Peyer's patch (tissue), 4 donors: ENCODE results near the gene PPM1E. TPM values are rescaled to one million over a fixed set of nuclear protein-coding genes. Genes with fewer than 3 reads are reported as not detected.

Experiments
- DNase-seq, 3 donors: peaks; one replicate each; pipeline ENCODE4 v3.0.0-alpha.2; 2017 to 2019
- H3K27ac ChIP-seq, 4 donors: fragments of 200-600 bp; sonication (generic); one replicate each; pipeline ENCODE4 v1.5.1; 2016 to 2019
- H3K27me3 ChIP-seq, 2 donors: fragments of 200-600 bp; sonication (generic); one replicate each; pipeline ENCODE4 v1.5.1; 2019
- H3K36me3 ChIP-seq, 3 donors: fragments of 200-600 bp; sonication (generic); one replicate each; pipeline ENCODE4 v1.5.1; 2016 to 2019
- H3K4me1 ChIP-seq, 4 donors: fragments of 200-600 bp; sonication (generic); one replicate each; pipeline ENCODE4 v1.5.1; 2016 to 2019
- H3K4me3 ChIP-seq, 4 donors: fragments of 200-600 bp; sonication (generic); 1 replicate in 3 of 4; 2 replicates in 1 of 4; pipeline ENCODE4 v1.5.1; 2016 to 2019; ENCODE audit warnings: mild to moderate bottlenecking in 1 of 4
- H3K9me3 ChIP-seq, 4 donors: fragments of 200-600 bp; sonication (generic); one replicate each; pipeline ENCODE4 v1.5.1; 2016 to 2019; ENCODE audit warnings: mild to moderate bottlenecking in 1 of 4
- CTCF ChIP-seq, 6 experiments: fragments of 450-650 bp in 4 of 6; fragments of 200-600 bp in 2 of 6; sonication (generic) in 1 of 6; IDR thresholded peaks; one replicate each; pipeline ENCODE4 v1.5.1; 2017 to 2019; ENCODE audit warnings: antibody characterized with exemption in 6 of 6, mild to moderate bottlenecking in 3 of 6, moderate library complexity in 1 of 6
- POLR2A ChIP-seq, 2 donors: fragments of 450-650 bp; IDR thresholded peaks; one replicate each; pipeline ENCODE4 v1.5.1; 2017; ENCODE audit warnings: antibody characterized with exemption in 2 of 2, mild to moderate bottlenecking in 2 of 2, moderate library complexity in 2 of 2
- total RNA-seq, 4 donors: library from RNA; depleted of rRNA; stranded (reverse); fragments of >200 nt; gene quantifications; one replicate each; pipeline ENCODE4 v1.1.0, GENCODE V29; 2016

The PPM1E gene
- total RNA-seq, 4 donors from 2014 or later: 0.13 to 0.18 TPM; not detected in 2

GRCh38 chr17:59008737-59009136, 253.1 kb downstream of the PPM1E start:
- TF ChIP-seq POLR2A (IDR thresholded peaks at IDR 0.05) (no peak), CTCF (IDR thresholded peaks at IDR 0.05) (no peak)
- no peak overlapping the region for H3K27ac ChIP-seq
- peaks cover 0 to 20% (median 0%) of the 10 kb centered on the region in 3 donors for H3K36me3 ChIP-seq
- no peaks in the 10 kb centered on the region for H3K27me3 ChIP-seq
- no peaks in the 10 kb centered on the region for H3K9me3 ChIP-seq
- no peak overlapping the region for H3K4me3 ChIP-seq
- H3K4me1 ChIP-seq: no peaks in the 10 kb centered on the region
- DNase-seq: no peak

GRCh38 chr17:59010026-59010425, 254.4 kb downstream of the PPM1E start:
- TF ChIP-seq POLR2A (IDR thresholded peaks at IDR 0.05): no peak
- TF ChIP-seq CTCF (IDR thresholded peaks at IDR 0.05): no peak
- DNase-seq: no peak

GRCh38 chr17:59011975-59012374, 256.3 kb downstream of the PPM1E start:
- DNase-seq: no peak
- Histone ChIP-seq H3K9me3 (no peaks in the 10 kb centered on the region), H3K4me1 (no peaks in the 10 kb centered on the region), H3K36me3 (peaks cover 0 to 29% (median 0%) of the 10 kb centered on the region in 3 donors), H3K27ac (no peak overlapping the region), H3K4me3 (no peak overlapping the region), H3K27me3 (no peaks in the 10 kb centered on the region)
- TF ChIP-seq CTCF (IDR thresholded peaks at IDR 0.05) (no peak), POLR2A (IDR thresholded peaks at IDR 0.05) (no peak)

More at GRCh38 chr17:59010026-59010425, 254.4 kb downstream of the PPM1E start:
- H3K27ac ChIP-seq: no peak overlapping the region
- no peaks in the 10 kb centered on the region for H3K27me3 ChIP-seq
- no peak overlapping the region for H3K4me3 ChIP-seq
- H3K9me3 ChIP-seq: no peaks in the 10 kb centered on the region
- H3K4me1 ChIP-seq: no peaks in the 10 kb centered on the region
- peaks cover 0 to 23% (median 0%) of the 10 kb centered on the region in 3 donors for H3K36me3 ChIP-seq

- Histone ChIP-seq H3K4me3 (no peak overlapping the region), H3K9me3 (no peaks in the 10 kb centered on the region), H3K27ac (no peak overlapping the region), H3K36me3 (peaks cover 0 to 15% (median 0%) of the 10 kb centered on the region in 3 donors), H3K4me1 (no peaks in the 10 kb centered on the region), H3K27me3 (no peaks in the 10 kb centered on the region)
- no peak for TF ChIP-seq CTCF (IDR thresholded peaks at IDR 0.05)
- no peak for TF ChIP-seq POLR2A (IDR thresholded peaks at IDR 0.05)
- no peak for DNase-seq
These were observed 262.4 kb downstream of the PPM1E start for GRCh38 chr17:59018019-59018418.

GRCh38 chr17:59024916-59025315, 269.3 kb downstream of the PPM1E start:
- H3K9me3 ChIP-seq: no peaks in the 10 kb centered on the region
- no peak overlapping the region for H3K27ac ChIP-seq
- H3K27me3 ChIP-seq: no peaks in the 10 kb centered on the region
- H3K4me3 ChIP-seq: no peak overlapping the region
- TF ChIP-seq CTCF (IDR thresholded peaks at IDR 0.05): no peak
- no peak for TF ChIP-seq POLR2A (IDR thresholded peaks at IDR 0.05)
- no peak for DNase-seq
- peaks cover 0 to 16% (median 0%) of the 10 kb centered on the region in 3 donors for H3K36me3 ChIP-seq
- H3K4me1 ChIP-seq: no peaks in the 10 kb centered on the region
